Neural progenitor cell (in vitro differentiated cells): ENCODE measurements around the gene CD34.

ENCODE experiments used
- CTCF ChIP-seq: fragments of 200-600 bp; sonication (generic); IDR thresholded peaks from 2 replicates; pipeline ENCODE4 v1.5.1; 2017; ENCODE audit warnings: antibody characterized with exemption, mild to moderate bottlenecking
- EZH2 ChIP-seq: fragments of 200-600 bp; sonication (generic); IDR thresholded peaks from 2 replicates; pipeline ENCODE4 v1.6.1; 2017; ENCODE audit warnings: antibody characterized with exemption, mild to moderate bottlenecking, moderate library complexity
- EZH2phosphoT487 ChIP-seq: fragments of 200-600 bp; sonication (generic); IDR thresholded peaks from 2 replicates; pipeline ENCODE4 v1.6.1; 2017; ENCODE audit warnings: antibody characterized with exemption

- no peak for TF ChIP-seq CTCF
- no peak for TF ChIP-seq EZH2phosphoT487
- TF ChIP-seq EZH2 = no peak
Measured at GRCh38 chr1:207958376-207959139, 47.6 kb upstream of the CD34 start.
